SJCRH30 (cell line): Measurements from ENCODE around the gene NCR2. TPM values are rescaled to one million over a fixed set of nuclear protein-coding genes. Genes with fewer than 3 reads are reported as not detected.

Source experiments
- DNase-seq, 2 experiments: peaks; one replicate each; pipeline ENCODE4 v3.0.0-alpha.2; 2015 to 2020
- H3K27ac ChIP-seq: fragments of 250-450 bp; sonication (Bioruptor Pico); 2 replicates; pipeline ENCODE4 v1.5.1; 2020; ENCODE audit warnings: mild to moderate bottlenecking, moderate library complexity
- H3K27me3 ChIP-seq: fragments of 250-450 bp; sonication (Bioruptor Pico); 2 replicates; pipeline ENCODE4 v1.5.1; 2020; ENCODE audit warnings: mild to moderate bottlenecking, moderate library complexity
- H3K36me3 ChIP-seq: fragments of 250-450 bp; sonication (Bioruptor Pico); 2 replicates; pipeline ENCODE4 v1.5.1; 2020; ENCODE audit warnings: mild to moderate bottlenecking, moderate library complexity
- H3K4me1 ChIP-seq: fragments of 250-450 bp; sonication (Bioruptor Pico); 2 replicates; pipeline ENCODE4 v1.5.1; 2020; ENCODE audit warnings: mild to moderate bottlenecking, moderate library complexity
- H3K4me3 ChIP-seq: fragments of 250-450 bp; sonication (Bioruptor Pico); 2 replicates; pipeline ENCODE4 v1.5.1; 2020; ENCODE audit warnings: mild to moderate bottlenecking, moderate library complexity
- H3K9me3 ChIP-seq: fragments of 250-450 bp; sonication (Bioruptor Pico); replicated peaks from 2 replicates; pipeline ENCODE4 v1.5.1; 2020; ENCODE audit warnings: mild to moderate bottlenecking, moderate library complexity
- total RNA-seq: library from RNA; depleted of rRNA; stranded (reverse); fragments of >200 nt; shearing (Covaris generic); gene quantifications from 2 replicates; pipeline ENCODE4 v1.2.3, GENCODE V29; 2014

The NCR2 gene
- total RNA-seq, 1 experiment from 2014 or later = not detected

GRCh38 chr6:41318261-41318653, 17.2 kb upstream of the NCR2 start:
- Histone ChIP-seq H3K4me1 (peaks cover 5% of the 10 kb centered on the region; the same call in 1 of the 2 replicates), H3K36me3 (no peaks in the 10 kb centered on the region), H3K4me3 (peak overlapping the region; percentile 27; the same call in 1 of the 2 replicates), H3K9me3 (no peaks in the 10 kb centered on the region), H3K27me3 (no peaks in the 10 kb centered on the region), H3K27ac (no peak overlapping the region)
- no peak for DNase-seq

GRCh38 chr6:41318654-41319565, 16.5 kb upstream of the NCR2 start:
- Histone ChIP-seq H3K4me1 (peaks cover 5% of the 10 kb centered on the region; the same call in 1 of the 2 replicates), H3K36me3 (no peaks in the 10 kb centered on the region), H3K27ac (no peak overlapping the region), H3K4me3 (peak overlapping the region; percentile 27), H3K27me3 (no peaks in the 10 kb centered on the region), H3K9me3 (no peaks in the 10 kb centered on the region)
- peak; percentile 84 to 86 for DNase-seq

- Histone ChIP-seq H3K27ac (no peak overlapping the region), H3K4me1 (peaks cover 5% of the 10 kb centered on the region; the same call in 1 of the 2 replicates), H3K36me3 (no peaks in the 10 kb centered on the region), H3K27me3 (peaks cover 11% of the 10 kb centered on the region), H3K4me3 (no peak overlapping the region), H3K9me3 (no peaks in the 10 kb centered on the region)
- no peak for DNase-seq
Observed at GRCh38 chr6:41321183-41321582, 14.2 kb upstream of the NCR2 start.

GRCh38 chr6:41325446-41326066, 9.9 kb upstream of the NCR2 start:
- H3K27ac ChIP-seq = no peak overlapping the region
- H3K9me3 ChIP-seq = no peaks in the 10 kb centered on the region

GRCh38 chr6:41326092-41326491, 9.3 kb upstream of the NCR2 start:
- no peaks in the 10 kb centered on the region for H3K36me3 ChIP-seq
- H3K27ac ChIP-seq = no peak overlapping the region
- H3K27me3 ChIP-seq = peaks cover 24% of the 10 kb centered on the region
- H3K4me3 ChIP-seq = no peak overlapping the region
- no peaks in the 10 kb centered on the region for H3K9me3 ChIP-seq
- no peaks in the 10 kb centered on the region for H3K4me1 ChIP-seq
- DNase-seq = no peak

More at GRCh38 chr6:41325446-41326066, 9.9 kb upstream of the NCR2 start:
- Histone ChIP-seq H3K27me3 (peaks cover 24% of the 10 kb centered on the region), H3K4me3 (no peak overlapping the region), H3K4me1 (no peaks in the 10 kb centered on the region; the same call in 1 of the 2 replicates), H3K36me3 (no peaks in the 10 kb centered on the region)
- DNase-seq = no peak

- Histone ChIP-seq H3K36me3 (no peaks in the 10 kb centered on the region), H3K9me3 (no peaks in the 10 kb centered on the region), H3K27ac (no peak overlapping the region), H3K27me3 (peaks cover 24% of the 10 kb centered on the region), H3K4me3 (no peak overlapping the region), H3K4me1 (no peaks in the 10 kb centered on the region)
- DNase-seq = no peak
Observed at GRCh38 chr6:41327177-41327576, 8.2 kb upstream of the NCR2 start.

- no peaks in the 10 kb centered on the region for H3K4me1 ChIP-seq
- H3K36me3 ChIP-seq = no peaks in the 10 kb centered on the region
- H3K27ac ChIP-seq = no peak overlapping the region
- DNase-seq = no peak
- 0 out of 2 replicates have a peak, but pooled peaks cover 12% of the 10 kb centered on the region for H3K27me3 ChIP-seq
- no peak overlapping the region for H3K4me3 ChIP-seq
- H3K9me3 ChIP-seq = no peaks in the 10 kb centered on the region
Observed at GRCh38 chr6:41331401-41332150, 3.8 kb upstream of the NCR2 start.

GRCh38 chr6:41332241-41332640, 3.2 kb upstream of the NCR2 start:
- no peaks in the 10 kb centered on the region for H3K36me3 ChIP-seq
- no peak overlapping the region for H3K4me3 ChIP-seq
- peak in 1 of 2 experiments; percentile 29 for DNase-seq
- 0 out of 2 replicates have a peak, but pooled peaks cover 12% of the 10 kb centered on the region for H3K27me3 ChIP-seq
- H3K4me1 ChIP-seq = no peaks in the 10 kb centered on the region; the same call in 1 of the 2 replicates
- H3K9me3 ChIP-seq = no peaks in the 10 kb centered on the region
- H3K27ac ChIP-seq = no peak overlapping the region

GRCh38 chr6:41332842-41333736, 2.3 kb upstream of the NCR2 start:
- Histone ChIP-seq H3K4me1 (no peaks in the 10 kb centered on the region; the same call in 1 of the 2 replicates), H3K27me3 (0 out of 2 replicates have a peak, but pooled peaks cover 10% of the 10 kb centered on the region)
- no peak for DNase-seq

GRCh38 chr6:41334482-41335040, 847 bp upstream of the NCR2 start:
- H3K4me1 ChIP-seq = no peaks in the 10 kb centered on the region; the same call in 1 of the 2 replicates

More at GRCh38 chr6:41332842-41333736, 2.3 kb upstream of the NCR2 start:
- H3K9me3 ChIP-seq = no peaks in the 10 kb centered on the region
- no peak overlapping the region for H3K27ac ChIP-seq
- H3K36me3 ChIP-seq = no peaks in the 10 kb centered on the region
- no peak overlapping the region for H3K4me3 ChIP-seq

GRCh38 chr6:41335943-41336342, 535 bp downstream of the NCR2 start:
- H3K4me1 ChIP-seq = no peaks in the 10 kb centered on the region; the same call in 1 of the 2 replicates
- H3K27ac ChIP-seq = no peak overlapping the region
- H3K27me3 ChIP-seq = 0 out of 2 replicates have a peak, but pooled peaks cover 3% of the 10 kb centered on the region
- H3K9me3 ChIP-seq = no peaks in the 10 kb centered on the region
- H3K4me3 ChIP-seq = no peak overlapping the region
- DNase-seq = no peak
- H3K36me3 ChIP-seq = no peaks in the 10 kb centered on the region

More at GRCh38 chr6:41334482-41335040, 847 bp upstream of the NCR2 start:
- Histone ChIP-seq H3K36me3 (no peaks in the 10 kb centered on the region), H3K27ac (no peak overlapping the region), H3K27me3 (0 out of 2 replicates have a peak, but pooled peaks cover 3% of the 10 kb centered on the region), H3K4me3 (no peak overlapping the region), H3K9me3 (no peaks in the 10 kb centered on the region)
- no peak for DNase-seq

- Histone ChIP-seq H3K9me3 (no peaks in the 10 kb centered on the region), H3K4me3 (no peak overlapping the region), H3K27ac (no peak overlapping the region), H3K36me3 (no peaks in the 10 kb centered on the region), H3K27me3 (0 out of 2 replicates have a peak, but pooled peaks cover 3% of the 10 kb centered on the region), H3K4me1 (no peaks in the 10 kb centered on the region; the same call in 1 of the 2 replicates)
- peak in 1 of 2 experiments; percentile 49 for DNase-seq
Observed at GRCh38 chr6:41336824-41337223, 1.4 kb downstream of the NCR2 start.

GRCh38 chr6:41337709-41338108, 2.3 kb downstream of the NCR2 start:
- Histone ChIP-seq H3K4me3 (no peak overlapping the region), H3K27ac (no peak overlapping the region), H3K4me1 (no peaks in the 10 kb centered on the region; the same call in 1 of the 2 replicates), H3K9me3 (no peaks in the 10 kb centered on the region), H3K36me3 (no peaks in the 10 kb centered on the region), H3K27me3 (0 out of 2 replicates have a peak, but pooled peaks cover 3% of the 10 kb centered on the region)
- DNase-seq = no peak
